Gastroesophageal sphincter (tissue), 4 donors: Measurements from ENCODE around the gene TEX14. TPM values are rescaled to one million over a fixed set of nuclear protein-coding genes. Genes with fewer than 3 reads are reported as not detected.
A peak's percentile ranks its signal among the peaks of the same experiment; 100 is the strongest.

ENCODE experiments used
- ATAC-seq: fragments of 150-250 bp; one replicate; pipeline ENCODE4 v1.9.1; 2016; ENCODE audit warnings: mild to moderate bottlenecking, moderate library complexity
- H3K27ac ChIP-seq, 4 donors: fragments of 200-600 bp; sonication (generic) in 3 of 4; 1 replicate in 3 of 4; 2 replicates in 1 of 4; pipeline ENCODE4 v1.5.1; 2016 to 2019
- H3K27me3 ChIP-seq: fragments of 200-600 bp; sonication (generic); one replicate; pipeline ENCODE4 v1.5.1; 2019
- H3K36me3 ChIP-seq, 2 donors: fragments of 200-600 bp; sonication (generic); one replicate each; pipeline ENCODE4 v1.5.1; 2019; ENCODE audit warnings: control low read depth in 1 of 2
- H3K4me1 ChIP-seq, 3 donors: fragments of 200-600 bp; sonication (generic); 1 replicate in 2 of 3; 2 replicates in 1 of 3; pipeline ENCODE4 v1.5.1; 2016 to 2019; ENCODE audit warnings: control low read depth in 2 of 3
- H3K4me3 ChIP-seq, 2 donors: fragments of 200-600 bp; sonication (generic); one replicate each; pipeline ENCODE4 v1.5.1; 2019; ENCODE audit warnings: mild to moderate bottlenecking in 1 of 2, moderate library complexity in 1 of 2
- H3K9me3 ChIP-seq, 3 donors: fragments of 200-600 bp; sonication (generic); one replicate each; pipeline ENCODE4 v1.5.1; 2017 to 2019; ENCODE audit warnings: control low read depth in 2 of 3
- EP300 ChIP-seq: sonication (generic); formaldehyde crosslinking; IDR thresholded peaks from one replicate; pipeline ENCODE4 v1.6.1; 2017; ENCODE audit warnings: antibody characterized with exemption, mild to moderate bottlenecking
- POLR2A ChIP-seq, 2 donors: fragments of 450-650 bp; IDR thresholded peaks; one replicate each; pipeline ENCODE4 v1.6.1; 2017; ENCODE audit warnings: antibody characterized with exemption in 2 of 2, mild to moderate bottlenecking in 2 of 2, moderate library complexity in 1 of 2
- POLR2AphosphoS5 ChIP-seq: sonication (generic); formaldehyde crosslinking; IDR thresholded peaks from one replicate; pipeline ENCODE4 v1.6.1; 2017; ENCODE audit warnings: antibody characterized with exemption
- WGBS, 2 donors: methylation state at CpG; one replicate each; pipeline ENCODE4 v1.1.5; 2018; ENCODE audit warnings: low coverage in 1 of 2; 5-methylcytosine and 5-hydroxymethylcytosine counted together
- total RNA-seq, 4 donors: library from RNA; depleted of rRNA; stranded (reverse); fragments of >200 nt; gene quantifications; one replicate each; pipeline ENCODE4 v1.1.0, GENCODE V29; 2016
- TF ChIP-seq, protein P1 (sequence below), 4 experiments: fragments of 200-600 bp in 2 of 4; fragments of 450-650 bp in 2 of 4; sonication (generic) in 1 of 4; IDR thresholded peaks; one replicate each; pipeline ENCODE4 v1.5.1; 2017 to 2019; ENCODE audit warnings: antibody characterized with exemption in 4 of 4, mild to moderate bottlenecking in 2 of 4, moderate library complexity in 2 of 4

The TEX14 gene
- total RNA-seq, 4 donors from 2014 or later, result 0.05 to 0.78 (median 0.11) TPM

DNA sequence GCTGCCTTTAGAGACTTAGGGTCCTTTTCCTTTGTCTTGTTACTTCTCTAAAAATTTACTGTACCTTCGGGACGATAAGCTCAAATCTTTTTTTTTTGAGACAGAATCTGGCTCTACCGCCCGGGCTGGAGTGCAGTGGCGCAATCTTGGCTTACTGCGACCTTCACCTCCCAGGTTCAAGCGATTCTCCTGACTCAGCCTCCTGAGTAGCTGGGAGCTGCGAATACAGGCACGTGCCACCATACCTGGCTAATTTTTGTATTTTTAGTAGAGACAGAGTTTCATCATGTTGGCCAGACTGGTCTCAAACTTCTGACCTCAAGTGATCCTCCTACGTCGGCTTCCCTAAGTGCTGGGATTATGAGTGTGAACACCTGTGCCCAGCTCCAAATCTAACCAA lies 7.9 kb upstream of the TEX14 start:
- no peak for TF ChIP-seq POLR2A (IDR thresholded peaks at IDR 0.05)
- TF ChIP-seq, protein P1, sequence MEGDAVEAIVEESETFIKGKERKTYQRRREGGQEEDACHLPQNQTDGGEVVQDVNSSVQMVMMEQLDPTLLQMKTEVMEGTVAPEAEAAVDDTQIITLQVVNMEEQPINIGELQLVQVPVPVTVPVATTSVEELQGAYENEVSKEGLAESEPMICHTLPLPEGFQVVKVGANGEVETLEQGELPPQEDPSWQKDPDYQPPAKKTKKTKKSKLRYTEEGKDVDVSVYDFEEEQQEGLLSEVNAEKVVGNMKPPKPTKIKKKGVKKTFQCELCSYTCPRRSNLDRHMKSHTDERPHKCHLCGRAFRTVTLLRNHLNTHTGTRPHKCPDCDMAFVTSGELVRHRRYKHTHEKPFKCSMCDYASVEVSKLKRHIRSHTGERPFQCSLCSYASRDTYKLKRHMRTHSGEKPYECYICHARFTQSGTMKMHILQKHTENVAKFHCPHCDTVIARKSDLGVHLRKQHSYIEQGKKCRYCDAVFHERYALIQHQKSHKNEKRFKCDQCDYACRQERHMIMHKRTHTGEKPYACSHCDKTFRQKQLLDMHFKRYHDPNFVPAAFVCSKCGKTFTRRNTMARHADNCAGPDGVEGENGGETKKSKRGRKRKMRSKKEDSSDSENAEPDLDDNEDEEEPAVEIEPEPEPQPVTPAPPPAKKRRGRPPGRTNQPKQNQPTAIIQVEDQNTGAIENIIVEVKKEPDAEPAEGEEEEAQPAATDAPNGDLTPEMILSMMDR (IDR thresholded peaks at IDR 0.05), result no peak
- no peak for TF ChIP-seq EP300
- no peak for TF ChIP-seq POLR2AphosphoS5
- WGBS, 2 donors, result 95% methylated on average over 3 to 11 of the region's 11 CpGs
- H3K4me3 ChIP-seq, result no peak overlapping the region
- peaks cover 0 to 88% of the 10 kb centered on the region in 2 donors for H3K36me3 ChIP-seq
- no peaks in the 10 kb centered on the region for H3K4me1 ChIP-seq
- H3K27ac ChIP-seq, result no peak overlapping the region
- no peaks in the 10 kb centered on the region for H3K9me3 ChIP-seq
- no peaks in the 10 kb centered on the region for H3K27me3 ChIP-seq
- no peak for ATAC-seq

DNA sequence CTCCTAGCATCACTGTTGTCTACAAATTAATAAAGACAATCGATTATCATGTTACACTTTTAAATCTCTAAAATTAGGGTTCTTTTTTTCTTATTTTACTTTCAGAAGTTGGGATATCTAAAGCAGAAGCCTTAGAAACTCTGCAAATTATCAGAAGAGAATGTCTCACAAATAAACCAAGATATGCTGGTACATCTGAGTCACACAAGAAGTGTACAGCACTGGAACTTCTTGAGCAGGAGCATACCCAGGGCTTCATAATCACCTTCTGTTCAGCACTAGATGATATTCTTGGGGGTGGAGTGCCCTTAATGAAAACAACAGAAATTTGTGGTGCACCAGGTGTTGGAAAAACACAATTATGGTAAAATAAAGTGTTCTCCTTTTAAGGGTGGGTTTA lies 3.0 kb upstream of the TEX14 start:
- no peak for ATAC-seq

DNA sequence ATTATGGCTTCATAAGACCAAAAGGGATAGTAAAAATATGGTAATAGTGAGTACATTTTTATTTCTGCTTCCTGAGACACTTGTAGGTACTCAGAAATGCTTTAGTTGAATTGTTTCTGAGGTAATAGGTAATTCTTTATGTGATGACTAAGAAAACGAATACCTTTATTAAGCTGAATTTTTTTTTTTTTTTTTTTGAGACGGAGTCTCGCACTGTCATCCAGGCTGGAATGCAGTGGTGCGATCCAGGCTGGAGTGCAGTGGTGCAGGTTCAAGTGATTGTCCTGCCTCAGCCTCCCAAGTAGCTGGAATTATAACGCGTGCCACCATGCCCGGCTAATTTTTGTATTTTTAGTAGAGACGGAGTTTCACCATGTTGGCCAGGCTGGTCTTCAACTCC lies 2.5 kb upstream of the TEX14 start:
- peaks cover 0 to 36% of the 10 kb centered on the region in 2 donors for H3K36me3 ChIP-seq
- no peak for ATAC-seq
- no peak overlapping the region for H3K27ac ChIP-seq
- H3K4me3 ChIP-seq, result no peak overlapping the region
- no peaks in the 10 kb centered on the region for H3K9me3 ChIP-seq
- TF ChIP-seq, protein P1 (IDR thresholded peaks at IDR 0.05), result no peak
- TF ChIP-seq EP300 (no peak), POLR2AphosphoS5 (no peak), POLR2A (IDR thresholded peaks at IDR 0.05) (no peak)
- peaks cover 0 to 21% (median 7%) of the 10 kb centered on the region in 3 donors for H3K4me1 ChIP-seq
- 87 to 93% methylated on average over 8 of the region's 8 CpGs for WGBS, 2 donors
- H3K27me3 ChIP-seq, result no peaks in the 10 kb centered on the region

More for the DNA sequence above, 3.0 kb upstream of the TEX14 start:
- Histone ChIP-seq H3K36me3 (peaks cover 0 to 41% of the 10 kb centered on the region in 2 donors), H3K27ac (no peak overlapping the region), H3K27me3 (no peaks in the 10 kb centered on the region), H3K4me1 (peaks cover 0 to 21% (median 7%) of the 10 kb centered on the region in 3 donors), H3K4me3 (no peak overlapping the region), H3K9me3 (no peaks in the 10 kb centered on the region)
- TF ChIP-seq, protein P1 (IDR thresholded peaks at IDR 0.05), result no peak
- TF ChIP-seq POLR2A (IDR thresholded peaks at IDR 0.05), result no peak
- no peak for TF ChIP-seq POLR2AphosphoS5
- TF ChIP-seq EP300, result no peak
- 88% methylated on average over 1 of the region's 1 CpG for WGBS, 2 donors

DNA sequence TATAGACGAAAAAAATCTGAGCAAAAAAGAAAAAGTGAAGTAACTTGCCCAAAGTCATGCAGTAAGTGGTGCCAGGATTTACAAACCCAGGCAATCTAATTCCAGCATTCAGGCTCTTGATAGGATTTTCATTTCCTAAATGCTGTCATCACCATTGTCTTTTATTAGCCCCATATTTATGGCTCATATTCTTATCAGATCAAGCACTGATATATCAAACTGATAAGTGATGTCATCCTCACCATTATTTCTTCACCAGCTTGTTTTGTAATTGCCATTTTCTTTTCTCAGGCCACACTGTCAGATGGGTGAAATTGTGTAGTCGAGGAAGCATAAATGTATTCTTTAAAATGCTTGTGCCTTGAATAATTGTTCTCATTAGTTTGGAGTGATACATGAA lies 1.9 kb upstream of the TEX14 start:
- WGBS, 2 donors, result 73 to 80% methylated on average over 2 of the region's 2 CpGs
- no peak for TF ChIP-seq EP300
- TF ChIP-seq POLR2AphosphoS5, result no peak
- TF ChIP-seq POLR2A (IDR thresholded peaks at IDR 0.05), result no peak
- TF ChIP-seq, protein P1 (IDR thresholded peaks at IDR 0.05), result no peak
- Histone ChIP-seq H3K4me1 (peaks cover 0 to 21% (median 7%) of the 10 kb centered on the region in 3 donors), H3K27me3 (no peaks in the 10 kb centered on the region), H3K27ac (no peak overlapping the region), H3K9me3 (no peaks in the 10 kb centered on the region), H3K4me3 (no peak overlapping the region), H3K36me3 (peaks cover 0 to 30% of the 10 kb centered on the region in 2 donors)
- ATAC-seq, result no peak

DNA sequence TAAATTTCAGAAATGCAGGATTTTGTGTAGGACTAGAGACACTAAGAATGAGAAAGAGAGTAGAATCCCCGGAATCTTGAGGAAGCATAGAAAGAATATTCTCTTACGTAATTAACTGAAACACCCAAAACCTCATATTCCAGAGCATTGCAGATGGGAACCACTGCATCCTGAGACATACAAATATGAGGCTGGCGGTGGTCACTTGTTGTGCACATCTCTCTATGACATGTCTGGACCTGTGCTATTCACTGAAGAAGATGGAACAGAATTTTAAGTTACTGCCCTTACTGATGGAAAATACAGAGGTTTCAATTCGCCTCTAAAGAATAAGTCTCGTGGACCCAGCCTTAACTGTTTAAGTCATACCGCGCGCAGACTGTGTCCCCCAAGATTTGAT lies 1.4 kb upstream of the TEX14 start:
- Histone ChIP-seq H3K36me3 (peaks cover 0 to 25% of the 10 kb centered on the region in 2 donors), H3K4me1 (peaks cover 0 to 21% (median 7%) of the 10 kb centered on the region in 3 donors), H3K27ac (peak overlapping the region; percentile 1 to 91 (median 88)), H3K9me3 (no peaks in the 10 kb centered on the region), H3K27me3 (no peaks in the 10 kb centered on the region), H3K4me3 (peak overlapping the region; percentile 29 to 73)
- TF ChIP-seq POLR2A (IDR thresholded peaks at IDR 0.05) (no peak), POLR2AphosphoS5 (no peak), EP300 (no peak)
- TF ChIP-seq, protein P1 (IDR thresholded peaks at IDR 0.05), result no peak
- no peak for ATAC-seq
- WGBS, 2 donors, result 52 to 70% methylated on average over 6 to 8 of the region's 8 CpGs
